Stimulated activated CD4-positive, alpha-beta T cell treated with anti-CD3 and anti-CD28 coated beads, Interleukin-1b, Interleukin-23, amount 100 ng/mL, for 48 hours (primary cell): Measurements from ENCODE around the gene MARK3.
"Not testable (repeated sequence)": the region's sequence is repeated elsewhere in the genome, so short reads cannot be mapped to it uniquely, and the experiment has no call there.

ENCODE experiments used
- DNase-seq: peaks from one replicate; pipeline ENCODE4 v3.0.0-alpha.2; 2020

MARK3 gene

GRCh38 chr14:103517174-103517566, 132.0 kb downstream of the MARK3 start:
- DNase-seq: no peak

DNA sequence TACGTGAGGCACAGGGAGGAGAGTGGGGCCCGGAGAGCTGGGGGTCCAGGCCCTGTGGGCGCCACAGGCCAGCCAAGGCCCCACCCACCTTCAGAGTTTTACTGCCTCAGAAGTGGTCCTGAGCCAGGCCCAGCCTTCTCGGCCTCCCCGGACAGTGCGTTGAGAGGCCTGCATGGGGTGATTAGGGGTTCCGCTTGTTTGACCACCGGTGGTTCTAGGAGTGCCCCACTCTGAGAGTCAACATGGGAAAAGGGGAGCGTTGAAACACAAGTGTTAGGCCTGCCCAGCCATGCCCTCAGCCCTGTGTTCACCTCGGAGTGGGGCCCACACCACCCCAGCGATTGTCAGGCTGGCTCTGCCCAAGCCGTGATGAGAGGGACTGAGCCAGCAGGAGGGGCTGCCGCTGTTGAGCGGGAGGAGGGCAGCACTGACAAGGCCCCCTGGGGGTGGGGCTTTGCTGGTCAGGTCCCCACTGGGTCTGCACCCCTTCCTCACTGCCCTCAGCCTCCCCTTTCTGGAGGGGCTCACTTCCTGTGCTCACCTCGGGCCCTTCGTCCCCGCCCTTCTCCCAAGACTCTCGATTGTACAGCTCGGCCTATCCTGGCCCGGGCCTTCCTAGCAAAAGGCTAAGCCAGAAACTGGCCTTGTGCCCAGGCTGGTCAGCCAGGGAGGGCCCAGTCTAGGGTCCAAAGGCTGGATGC, 132.7 kb downstream of the MARK3 start:
- no peak for DNase-seq

GRCh38 chr14:103518422-103519042, 133.3 kb downstream of the MARK3 start:
- DNase-seq: peak; percentile 54

DNA sequence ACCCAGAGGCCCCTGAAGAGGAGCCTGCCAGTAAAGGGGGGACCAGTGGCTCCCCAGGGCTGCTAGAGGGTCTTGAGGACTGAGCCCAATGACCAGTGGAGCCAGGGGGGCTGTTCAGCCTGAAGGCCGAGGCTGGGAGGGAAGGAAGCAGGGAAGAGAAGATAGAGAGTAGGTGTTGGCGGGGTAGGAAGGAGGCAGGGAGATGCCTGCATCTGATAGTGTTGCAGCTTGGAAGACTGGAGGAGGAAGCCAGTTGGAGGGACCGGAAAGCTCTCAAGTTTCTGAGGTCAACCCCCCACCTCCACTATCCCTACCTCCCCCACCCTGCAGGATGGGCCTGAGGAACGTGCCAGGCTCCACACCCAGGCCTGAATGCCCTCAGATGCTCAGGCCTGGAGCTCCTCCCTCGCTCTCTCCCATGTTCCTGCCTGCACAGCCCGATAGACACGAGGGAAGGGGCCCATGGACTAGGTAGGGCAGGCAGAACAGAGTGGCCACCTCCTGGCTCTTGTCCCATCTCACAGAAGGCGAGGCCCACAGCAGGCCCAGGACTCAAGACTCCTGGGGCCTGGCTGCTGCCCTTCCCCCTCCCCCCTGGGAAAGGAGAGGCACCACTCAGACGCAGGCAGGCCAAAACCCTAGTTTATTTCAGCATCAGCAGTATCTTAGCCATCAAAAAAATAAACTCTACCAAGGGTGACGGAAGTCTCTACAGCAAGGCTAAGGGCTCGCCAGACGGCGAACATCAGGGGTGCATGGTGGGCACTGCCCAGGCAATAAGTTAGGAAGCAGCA, 134.0 kb downstream of the MARK3 start:
- no peak for DNase-seq

DNA sequence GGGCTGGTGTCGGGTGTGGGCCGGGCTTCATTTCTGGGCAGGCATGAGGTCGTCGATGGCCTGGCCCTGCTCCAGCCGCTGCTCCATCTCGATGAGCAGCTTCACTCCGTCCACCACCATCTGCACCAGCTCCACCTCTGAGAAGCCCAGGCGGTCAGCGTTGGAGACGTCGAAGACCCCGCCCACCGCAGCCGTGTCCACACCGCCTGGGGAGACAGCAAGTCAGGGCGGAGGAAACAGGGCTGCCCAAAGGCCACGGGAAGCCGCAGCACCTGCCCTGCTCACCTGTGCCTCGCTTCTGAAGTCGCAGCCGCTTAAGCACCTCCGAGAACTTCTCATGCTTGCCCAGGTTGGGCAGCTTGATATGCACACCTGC, 134.6 kb downstream of the MARK3 start:
- DNase-seq: no peak

GRCh38 chr14:103520269-103520656, 135.0 kb downstream of the MARK3 start:
- no peak for DNase-seq

DNA sequence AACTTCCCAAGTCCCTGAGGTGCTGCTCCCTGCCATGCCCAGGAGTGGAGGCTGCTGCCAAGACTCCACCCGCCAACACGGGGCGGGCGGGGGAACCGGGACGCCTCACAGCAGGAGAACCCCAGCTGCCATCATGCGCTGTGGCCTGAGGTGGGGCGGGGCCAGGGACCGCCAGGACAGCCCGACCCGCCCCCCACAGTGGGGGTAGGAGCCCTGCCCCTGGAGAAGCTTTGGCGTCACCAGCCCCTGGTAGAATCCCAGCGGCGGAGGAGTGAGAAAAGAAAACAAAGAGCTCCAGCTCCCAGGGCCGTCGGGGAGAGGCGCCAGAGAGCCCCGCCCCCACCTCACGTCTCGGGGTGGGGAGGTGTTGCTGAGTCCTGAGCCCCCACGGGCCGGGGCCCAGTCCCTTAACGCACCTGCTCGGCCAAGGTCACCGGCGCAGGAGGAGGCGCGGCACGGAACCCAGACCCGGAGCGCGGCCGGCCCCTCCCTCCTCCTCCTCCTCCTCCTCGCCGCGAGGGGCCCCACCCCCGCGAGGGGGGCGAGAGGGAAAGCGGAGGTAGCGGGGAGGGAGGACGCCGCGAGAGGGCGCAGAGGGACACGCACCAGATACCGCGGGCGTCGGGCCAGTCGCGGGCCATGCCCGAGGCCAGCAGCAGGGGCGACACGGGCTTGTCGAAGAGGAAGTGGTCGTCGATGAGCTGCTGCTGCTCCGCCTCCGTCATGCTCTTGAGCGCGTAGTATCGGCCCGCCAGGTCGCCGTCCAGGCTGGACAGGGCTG, 135.6 kb downstream of the MARK3 start:
- DNase-seq: peak; percentile 34

- DNase-seq: no peak
Measured at GRCh38 chr14:103521438-103521950, 136.3 kb downstream of the MARK3 start.

DNA sequence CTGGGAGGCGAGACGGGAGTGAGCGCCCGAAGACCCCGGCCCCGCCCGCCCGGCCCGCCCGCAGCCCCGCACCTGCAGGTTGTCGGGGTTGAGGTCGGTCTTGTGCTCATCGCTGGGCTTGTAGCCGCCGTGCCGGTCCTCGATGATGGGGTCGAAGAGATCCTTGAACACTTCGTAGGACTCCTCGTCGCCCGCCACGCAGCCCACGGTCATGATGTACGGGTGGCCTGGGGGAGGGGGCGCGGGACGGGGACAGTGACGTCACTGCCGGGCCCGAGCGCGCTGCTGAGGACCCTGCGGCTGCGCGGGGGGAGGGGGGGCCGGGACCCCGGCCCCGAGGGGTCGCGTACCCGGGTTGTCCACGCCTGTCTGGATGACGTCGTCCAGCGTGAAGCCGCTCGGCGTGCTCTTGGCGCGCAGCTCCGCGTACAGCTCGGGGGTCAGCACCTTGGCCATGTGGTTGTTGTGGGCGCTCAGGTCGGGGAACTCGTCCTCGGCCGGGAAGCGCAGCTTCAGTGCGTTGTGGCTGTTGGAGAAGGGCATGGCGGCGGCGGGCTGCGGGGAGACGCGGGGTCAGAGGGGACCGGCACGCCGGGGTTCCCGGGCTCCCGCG, 136.8 kb downstream of the MARK3 start:
- no peak for DNase-seq

- no peak for DNase-seq
Measured at GRCh38 chr14:103522649-103523574, 137.7 kb downstream of the MARK3 start, which contains the start of gene CKB. Gene CKB (minus strand): TSS chr14:103522830. CDS start chr14:103522493, 337 bp downstream.

DNA sequence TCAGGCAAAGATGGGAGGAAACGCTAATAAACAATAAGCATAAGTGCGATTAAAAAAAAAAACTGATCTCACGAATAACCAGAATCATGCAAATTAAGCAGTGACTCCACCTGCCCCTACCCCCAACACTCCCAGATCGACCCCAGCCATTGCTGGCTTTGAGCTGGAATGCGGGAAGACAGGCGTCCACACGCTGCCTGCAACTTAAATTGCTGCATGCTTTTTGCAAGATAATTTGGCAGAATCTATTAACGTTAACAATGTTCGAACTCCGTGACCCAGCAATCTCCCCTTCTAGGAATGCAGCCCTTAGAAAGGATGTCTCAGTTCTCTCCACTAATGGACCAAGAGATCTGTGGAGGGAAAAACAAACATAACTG, 138.3 kb downstream of the MARK3 start:
- DNase-seq: no peak

- no peak for DNase-seq
Measured at GRCh38 chr14:103524002-103524935, 139.1 kb downstream of the MARK3 start.

- not testable (repeated sequence) for DNase-seq
Measured at GRCh38 chr14:103525430-103526246, 140.4 kb downstream of the MARK3 start.

- no peak for DNase-seq
Measured at GRCh38 chr14:103526247-103526913, 141.2 kb downstream of the MARK3 start.

GRCh38 chr14:103526914-103527248, 141.7 kb downstream of the MARK3 start:
- DNase-seq: no peak

DNA sequence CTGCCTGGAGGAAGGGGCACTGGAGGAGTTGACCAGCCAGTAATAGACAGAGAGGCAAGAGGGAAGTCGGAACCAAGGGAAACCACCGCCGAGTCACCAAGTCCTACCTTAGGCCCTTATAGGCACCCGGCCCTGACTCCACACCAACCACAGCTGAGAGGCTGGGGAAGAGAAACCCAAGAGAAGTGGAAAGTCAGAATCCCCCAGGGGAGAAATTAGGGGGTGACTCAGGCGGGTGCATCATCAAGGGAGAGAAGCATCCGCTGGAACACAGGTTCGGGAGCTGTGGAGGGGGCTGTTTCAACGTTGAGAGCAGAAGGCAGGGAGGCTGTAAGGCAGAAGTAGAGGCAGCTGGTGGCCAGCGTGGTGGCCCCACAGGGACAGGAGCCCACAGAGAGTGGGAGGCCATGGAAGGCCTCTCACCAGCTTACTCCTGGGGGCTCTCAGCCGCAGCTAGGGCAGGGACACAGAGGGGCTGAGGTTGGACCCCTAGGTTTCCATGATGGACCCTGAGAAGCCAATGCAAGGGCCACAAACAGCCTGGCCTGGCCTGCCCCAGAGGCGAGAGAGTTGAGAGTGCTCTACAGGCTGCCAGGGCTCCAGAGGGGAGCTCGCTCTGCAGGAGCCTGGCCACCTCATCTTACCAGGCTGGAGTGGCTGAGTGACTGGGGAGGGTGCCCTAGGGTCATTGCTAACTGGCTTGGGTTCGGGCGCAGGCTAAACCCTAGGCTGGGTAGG, 142.4 kb downstream of the MARK3 start:
- peak; percentile 61 for DNase-seq

- DNase-seq: no peak
Measured at GRCh38 chr14:103528146-103528586, 143.0 kb downstream of the MARK3 start.
